GM19351 (cell line): ENCODE measurements around the gene FAR2.
A peak's percentile ranks its signal among the peaks of the same experiment; 100 is the strongest.
"Not testable (repeated sequence)": the region's sequence is repeated elsewhere in the genome, so short reads cannot be mapped to it uniquely, and the experiment has no call there.

Source experiments
- ATAC-seq: cut with Tn5 transposase; IDR thresholded peaks from one replicate; pipeline ENCODE4 v1.9.1; 2021; ENCODE audit warnings: mild to moderate bottlenecking, moderate library complexity; ENCODE audit not compliant: unreplicated experiment

Gene FAR2

DNA sequence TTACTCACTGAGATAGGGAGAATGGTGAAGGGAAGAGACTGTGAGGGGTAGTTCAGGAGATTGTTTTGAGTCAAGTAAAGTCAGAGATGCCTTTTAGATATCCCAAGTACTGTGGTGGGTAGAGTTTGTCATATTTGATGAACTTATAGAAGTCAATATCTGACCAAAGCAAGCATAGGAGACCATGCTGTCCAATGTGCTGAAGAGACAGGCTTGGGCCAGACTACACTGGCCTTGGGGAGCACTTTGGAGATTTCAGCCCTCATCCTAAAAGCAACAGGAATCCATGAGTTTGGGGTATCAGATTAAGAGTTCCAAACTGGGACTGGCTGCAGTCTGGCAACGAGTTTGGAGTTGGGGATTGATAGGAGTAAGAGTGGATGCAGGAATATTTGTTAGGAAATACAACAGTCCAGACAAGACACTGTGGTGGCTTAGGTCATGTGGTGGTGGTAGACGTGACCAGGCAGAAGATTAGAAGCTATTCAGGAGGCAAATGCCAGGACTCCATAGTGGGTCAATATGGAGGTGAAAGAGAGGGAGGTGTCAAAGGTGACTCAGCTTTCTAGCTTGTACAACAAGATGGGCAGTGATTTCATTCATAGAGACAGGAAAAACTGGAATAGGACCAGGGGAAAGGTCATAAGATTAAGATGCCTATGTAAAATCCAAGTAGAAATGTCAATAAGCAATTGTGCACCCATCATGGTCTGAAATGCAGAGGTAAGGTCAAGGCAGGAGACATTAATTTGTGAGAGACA is 81.9 kb downstream of the FAR2 start:
- no peak for ATAC-seq

DNA sequence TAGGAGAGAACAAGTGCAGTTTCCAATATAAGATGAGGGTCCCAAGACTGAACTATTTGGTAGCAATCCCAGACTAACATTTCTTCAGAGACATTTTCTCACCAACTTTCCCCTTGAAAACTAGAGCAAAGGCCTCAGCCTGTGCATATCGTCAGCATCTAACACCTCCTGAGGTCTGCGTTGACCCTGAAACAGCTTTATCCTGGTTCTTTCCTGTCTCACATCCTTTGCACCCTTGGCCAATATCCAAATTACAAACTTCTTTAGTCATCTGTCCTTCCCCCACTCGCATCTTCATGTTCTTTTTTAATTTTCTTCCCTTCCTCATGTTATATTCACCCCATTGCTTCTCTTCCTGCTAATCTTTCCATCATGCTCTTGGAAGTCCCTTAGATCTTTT is 83.0 kb downstream of the FAR2 start:
- no peak for ATAC-seq

DNA sequence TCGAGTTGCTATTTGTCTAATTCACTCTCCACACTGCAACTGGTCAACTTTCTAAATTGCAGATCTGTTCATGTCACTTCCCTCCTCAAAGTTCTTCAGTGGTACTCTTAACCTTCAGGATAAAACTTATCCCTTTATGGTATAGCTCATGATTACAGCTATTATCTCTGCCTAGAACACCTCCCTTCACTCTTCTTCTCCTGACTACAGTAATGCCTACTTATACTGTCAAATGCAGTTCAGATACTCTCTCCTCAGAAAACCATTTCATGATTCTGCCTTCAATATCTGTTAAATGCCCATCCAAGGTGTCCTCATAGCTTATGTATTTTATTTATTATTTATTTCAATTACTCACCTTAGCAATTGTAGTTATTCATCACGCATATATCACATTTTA is 85.5 kb downstream of the FAR2 start:
- no peak for ATAC-seq

DNA sequence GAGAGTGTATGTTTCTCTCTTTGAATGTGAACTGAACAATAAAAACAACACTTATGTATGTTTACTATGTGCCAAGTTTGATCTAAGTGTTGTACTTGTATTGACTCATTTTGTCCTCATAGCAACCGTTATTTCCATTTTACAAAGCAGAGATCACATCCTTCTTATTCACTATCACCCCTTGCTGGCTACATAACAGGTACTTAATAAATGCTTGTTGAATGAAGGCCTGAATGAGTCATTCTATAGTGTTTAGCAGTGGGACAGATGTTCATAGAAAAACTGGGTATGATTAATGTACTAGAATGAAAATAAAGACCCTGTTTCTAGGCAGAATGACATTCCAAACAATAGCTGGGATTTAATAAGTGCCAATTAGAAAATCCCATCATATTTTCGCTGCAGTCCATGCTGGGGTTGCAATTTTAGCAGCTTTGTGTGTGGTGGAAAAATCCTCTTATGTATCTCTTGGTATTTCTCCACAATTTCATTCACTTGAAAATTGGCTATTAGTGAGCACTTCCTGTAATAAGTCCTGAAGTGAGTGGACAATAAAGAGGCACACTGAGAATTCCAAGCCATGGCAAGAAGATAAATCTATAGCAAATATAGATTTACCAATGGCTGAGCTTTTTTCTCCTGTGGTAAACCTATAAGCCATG is 86.0 kb downstream of the FAR2 start:
- ATAC-seq: no peak

DNA sequence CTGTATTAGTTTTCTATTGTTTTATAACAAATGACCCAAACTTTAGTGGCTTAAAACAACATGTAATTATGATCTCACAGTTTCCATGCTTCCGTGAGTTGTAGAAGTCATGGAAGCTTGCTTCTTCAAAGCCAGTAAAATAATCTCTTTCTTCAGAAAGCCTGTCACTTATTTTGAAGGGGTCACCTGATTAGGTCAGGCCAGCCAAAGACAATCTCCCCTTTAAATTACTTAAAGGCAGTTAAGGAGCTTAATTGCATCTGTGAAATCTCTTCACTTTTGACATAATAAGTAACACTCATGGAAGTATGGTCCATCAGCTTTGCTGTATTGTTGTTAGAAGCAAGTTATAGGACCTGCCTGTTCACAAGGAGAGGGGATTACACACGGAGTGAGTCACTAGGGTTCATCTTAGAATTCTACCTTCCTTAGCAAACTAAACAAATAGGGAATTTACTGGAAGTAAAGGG is 89.8 kb downstream of the FAR2 start:
- ATAC-seq: no peak

DNA sequence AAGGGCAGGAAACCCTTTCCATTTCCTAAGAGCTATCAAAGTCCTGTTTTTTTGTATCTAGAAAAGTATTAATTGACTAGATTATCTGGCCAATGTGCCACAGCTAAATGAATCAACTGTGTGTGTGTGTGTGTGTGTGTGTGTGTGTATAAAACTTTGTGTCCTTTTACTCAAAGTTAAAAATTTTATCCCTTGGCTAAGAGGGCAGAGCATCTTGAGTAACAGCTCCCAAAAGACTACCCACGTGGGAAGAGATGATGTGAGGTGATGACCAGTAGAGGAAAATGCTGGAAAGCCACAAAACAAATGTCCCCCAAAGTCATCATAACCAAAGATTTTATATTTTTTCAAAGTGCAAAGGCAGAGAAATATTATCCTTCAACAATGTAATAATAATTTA is 90.3 kb downstream of the FAR2 start:
- ATAC-seq: no peak

DNA sequence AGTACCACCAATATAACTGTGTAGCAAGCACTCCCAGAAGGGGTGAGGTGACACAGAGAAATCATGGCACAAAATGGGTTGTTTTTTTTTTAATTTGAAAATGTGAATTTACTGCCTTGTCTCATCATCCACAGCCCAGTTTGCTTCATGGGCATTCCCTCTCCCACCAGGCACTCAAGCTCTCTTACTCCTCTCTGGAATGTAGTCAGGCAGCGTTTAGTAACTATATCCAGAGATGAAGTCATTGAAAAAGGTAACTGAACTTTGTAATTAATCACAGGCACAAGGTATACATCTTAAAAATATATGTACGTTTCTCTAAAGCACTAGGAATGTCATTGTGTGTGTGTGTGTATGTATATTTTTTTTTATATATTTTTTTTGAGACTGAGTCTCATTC is 91.4 kb downstream of the FAR2 start:
- no peak for ATAC-seq

DNA sequence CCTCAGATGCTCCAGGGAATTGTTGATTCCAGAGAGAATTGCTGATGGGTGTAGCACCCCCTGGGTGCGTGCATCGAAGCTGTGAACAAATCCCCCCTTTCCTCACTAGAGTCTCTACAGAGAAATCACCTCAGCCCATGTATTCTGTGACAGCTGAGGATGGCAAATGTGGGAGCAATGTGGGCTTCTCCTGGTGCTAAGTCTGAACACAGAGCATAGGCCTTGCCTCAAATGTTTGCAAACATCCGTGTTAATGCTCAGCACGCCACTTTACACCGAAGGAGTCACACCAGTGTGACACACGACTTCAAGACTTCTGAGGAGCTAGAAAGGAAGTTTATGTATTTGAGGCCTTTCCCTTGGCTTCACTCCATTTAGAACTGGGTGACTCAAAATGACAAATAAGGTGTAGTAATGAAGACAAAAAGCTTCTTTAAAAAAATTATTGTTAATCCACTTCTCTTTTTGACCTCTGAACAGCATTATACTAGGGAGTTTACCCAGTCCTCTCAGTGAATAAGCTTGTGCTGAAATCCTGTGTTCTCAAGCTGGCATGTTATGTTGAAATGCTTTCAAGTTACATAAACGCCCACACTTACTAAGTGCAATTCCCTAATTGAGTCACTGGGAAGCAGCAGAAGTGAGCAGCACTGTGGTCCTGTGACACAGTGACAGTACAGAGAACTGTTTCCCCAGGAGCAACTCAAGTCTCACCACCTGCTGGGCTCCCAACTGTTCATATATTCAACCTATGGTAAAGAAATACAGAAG is 92.9 kb downstream of the FAR2 start:
- ATAC-seq: peak; percentile 82

DNA sequence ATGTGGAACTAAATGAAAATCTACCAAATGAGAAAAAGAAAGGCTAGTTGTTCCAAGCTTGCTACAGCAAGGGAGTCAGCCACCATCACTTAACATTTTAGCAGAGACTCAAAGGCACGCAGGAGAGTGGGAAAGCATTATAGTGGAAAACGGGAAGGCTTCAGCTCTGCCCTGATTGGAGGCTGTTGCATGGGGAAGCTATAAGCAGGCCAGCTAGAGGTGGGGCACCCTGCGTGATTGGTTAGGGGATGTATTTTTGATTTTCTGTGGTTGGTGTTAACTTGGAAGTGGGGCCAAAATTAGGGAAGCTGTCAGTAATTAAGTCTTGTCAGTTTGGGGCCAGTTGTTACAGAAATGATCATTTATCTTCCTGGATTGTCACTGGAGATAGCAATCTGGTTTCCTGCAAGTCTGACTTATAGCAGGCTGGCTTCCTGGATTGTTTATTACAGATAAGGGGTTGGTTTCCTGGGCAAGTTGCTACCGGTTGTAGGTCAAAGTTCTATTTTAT is 93.9 kb downstream of the FAR2 start:
- no peak for ATAC-seq

DNA sequence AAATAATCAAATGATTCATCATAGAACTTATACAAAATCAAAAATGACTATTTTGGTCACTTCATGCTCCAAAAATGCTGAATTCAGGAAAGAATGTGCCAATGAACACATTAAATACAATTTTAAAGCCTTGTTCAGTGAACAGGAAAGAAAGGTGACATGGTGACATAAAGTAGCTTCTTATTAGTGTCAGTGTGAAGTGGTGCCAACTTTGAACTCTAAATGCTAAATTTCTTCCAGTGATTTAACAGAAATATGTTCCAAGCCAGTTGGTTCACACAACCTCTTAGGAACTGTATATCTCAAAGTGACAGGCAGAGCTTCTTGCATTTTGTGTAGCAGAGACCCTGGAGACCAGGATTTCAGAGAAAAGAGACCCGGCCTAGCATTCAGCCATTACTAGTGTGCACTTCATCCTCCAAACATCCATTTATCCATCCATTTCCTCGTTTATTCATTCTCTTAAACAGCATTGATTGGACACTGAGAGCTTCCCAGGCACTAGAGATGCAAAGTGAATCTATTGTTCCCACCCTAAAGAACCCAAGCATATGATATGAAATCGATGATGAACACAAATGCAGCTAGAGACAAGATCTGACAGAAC is 95.2 kb downstream of the FAR2 start:
- no peak for ATAC-seq

DNA sequence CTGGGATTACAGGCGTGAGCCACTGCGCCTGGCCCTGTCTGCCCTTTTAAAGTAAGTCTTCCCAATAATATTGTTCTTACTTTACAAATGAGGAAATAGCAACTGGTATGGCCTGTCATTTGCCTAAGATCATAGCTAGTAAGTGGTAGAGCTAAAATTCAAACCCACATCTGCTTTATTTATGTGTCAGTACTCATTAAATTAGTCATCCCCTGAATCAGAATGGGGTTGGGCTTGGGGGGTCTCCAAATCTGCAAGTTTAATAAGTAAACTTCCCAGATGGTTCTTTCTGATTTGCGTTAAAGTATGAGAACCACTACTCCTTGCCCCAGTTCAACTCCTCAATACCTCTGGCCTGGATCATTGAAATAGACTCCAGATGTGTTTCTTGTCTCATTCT is 96.2 kb downstream of the FAR2 start:
- no peak for ATAC-seq

DNA sequence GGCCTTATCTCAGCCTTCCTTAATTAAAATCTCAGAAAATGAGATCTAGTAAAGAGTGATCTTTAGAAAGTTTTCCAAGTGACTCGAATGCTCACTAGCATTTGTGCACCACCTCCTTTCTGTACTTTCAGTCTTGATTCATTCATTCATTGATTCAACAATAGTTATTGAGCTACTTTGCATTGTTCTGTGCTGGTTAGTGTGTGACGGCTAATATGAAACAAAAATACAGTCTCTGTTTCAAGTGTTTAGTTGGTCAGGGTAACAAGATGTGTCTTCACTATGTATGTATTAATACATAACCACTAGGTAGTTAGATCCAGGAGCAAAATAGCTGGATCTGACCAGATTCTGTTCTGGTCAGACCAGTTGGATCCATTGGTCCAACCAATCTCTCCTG is 100.9 kb downstream of the FAR2 start:
- no peak for ATAC-seq

DNA sequence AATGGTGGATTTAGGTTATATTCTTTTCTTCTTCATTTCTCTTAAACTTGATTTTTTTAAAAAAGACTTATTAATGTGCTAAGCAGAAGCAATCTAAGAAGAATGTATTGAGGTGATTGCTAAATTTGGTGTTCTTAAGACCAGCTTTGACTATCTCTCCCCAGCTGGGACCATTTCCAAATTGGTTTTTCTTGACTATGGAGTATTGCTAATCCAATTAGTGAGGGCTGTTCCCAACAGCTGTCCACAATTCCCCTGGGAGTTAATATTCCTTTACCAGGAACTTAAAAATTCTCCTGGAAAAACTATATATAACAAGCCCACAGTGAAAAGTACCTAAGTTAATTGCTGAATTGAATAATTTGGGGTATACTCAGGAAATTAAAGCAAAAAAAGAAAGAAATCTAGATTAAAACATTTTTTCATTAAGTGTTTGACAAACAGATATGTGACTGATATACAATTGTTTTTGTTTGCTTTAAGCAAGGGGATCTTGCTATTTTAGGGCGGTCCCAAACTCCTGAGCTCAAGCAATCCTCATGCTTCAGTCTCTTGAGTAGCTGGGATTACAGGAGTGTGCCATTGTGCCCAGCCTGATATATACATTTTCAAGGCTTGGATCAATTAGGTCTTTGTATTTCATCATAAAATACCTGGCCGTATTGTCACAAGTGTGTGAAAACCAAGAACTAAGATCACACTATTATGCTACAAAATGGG is 105.0 kb downstream of the FAR2 start:
- ATAC-seq: no peak

DNA sequence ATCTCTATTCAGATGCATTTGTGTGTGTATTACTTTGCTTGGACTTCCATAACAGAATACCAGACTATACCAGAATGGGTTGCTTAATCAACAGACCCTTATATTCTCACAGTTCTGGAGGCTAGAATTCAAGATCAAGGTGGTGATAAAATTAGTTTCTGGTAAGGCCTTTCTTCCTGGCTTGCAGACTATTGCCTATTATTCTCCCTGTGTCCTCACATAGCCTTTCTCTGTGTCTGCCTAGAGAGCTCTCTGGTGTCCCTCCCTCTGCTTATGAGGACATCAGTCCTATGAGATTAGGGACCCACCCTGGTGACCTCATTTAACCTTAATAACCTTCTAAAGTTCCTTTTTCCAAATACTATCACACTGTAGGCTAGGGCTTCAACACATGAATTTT is 106.0 kb downstream of the FAR2 start:
- no peak for ATAC-seq

DNA sequence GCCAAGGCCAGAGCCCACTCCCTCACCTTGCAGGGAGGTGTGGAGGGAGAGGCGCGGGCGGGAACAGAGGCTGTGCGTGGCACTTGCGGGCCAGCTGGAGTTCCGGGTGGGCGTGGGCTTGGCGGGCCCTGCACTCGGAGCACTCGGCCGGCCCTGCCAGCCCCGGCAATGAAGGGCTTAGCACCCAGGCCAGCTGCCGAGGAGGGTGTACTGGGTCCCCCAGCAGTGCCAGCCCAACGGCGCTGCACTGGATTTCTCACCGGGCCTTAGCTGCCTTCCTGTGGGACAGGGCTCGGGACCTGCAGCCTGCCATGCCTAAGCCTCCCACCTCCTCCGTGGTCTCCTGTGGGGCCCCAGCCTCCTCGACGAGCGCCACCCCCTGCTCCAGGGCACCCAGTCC is 107.5 kb downstream of the FAR2 start:
- no peak for ATAC-seq

DNA sequence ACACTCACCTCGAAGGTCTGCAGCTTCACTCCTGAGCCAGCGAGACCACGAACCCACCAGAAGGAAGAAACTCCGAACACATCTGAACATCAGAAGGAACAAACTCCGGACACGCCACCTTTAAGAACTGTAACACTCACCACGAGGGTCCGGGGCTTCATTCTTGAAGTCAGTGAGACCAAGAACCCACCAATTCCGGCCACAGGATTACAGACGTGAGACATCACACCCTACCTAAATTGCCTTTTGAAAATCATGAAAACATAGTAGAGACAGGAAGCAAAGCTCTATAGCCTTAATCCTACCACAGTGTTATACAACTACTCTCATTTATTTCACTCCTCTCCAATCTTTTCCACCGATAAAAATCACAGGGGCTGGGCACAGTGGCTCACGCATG is 108.6 kb downstream of the FAR2 start:
- not testable (repeated sequence) for ATAC-seq

DNA sequence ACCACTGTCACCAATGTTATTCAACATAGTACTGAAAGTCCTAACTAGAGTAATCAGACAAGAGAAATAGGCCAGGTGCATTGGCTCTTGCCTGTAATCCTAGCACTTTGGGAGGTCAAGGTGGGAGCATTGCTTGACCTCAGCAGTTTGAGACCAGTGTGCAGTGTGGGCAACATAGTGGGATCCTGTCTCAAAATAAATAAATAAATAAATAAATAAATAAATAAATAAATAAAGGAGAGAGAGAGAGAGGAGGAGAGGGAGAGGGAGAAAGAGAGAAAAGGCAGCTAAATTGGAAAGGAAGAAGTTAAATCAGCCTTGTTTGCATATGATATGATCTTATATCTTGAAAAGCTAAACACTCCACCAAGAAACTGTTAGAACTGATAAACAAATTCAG is 115.3 kb downstream of the FAR2 start:
- ATAC-seq: no peak

DNA sequence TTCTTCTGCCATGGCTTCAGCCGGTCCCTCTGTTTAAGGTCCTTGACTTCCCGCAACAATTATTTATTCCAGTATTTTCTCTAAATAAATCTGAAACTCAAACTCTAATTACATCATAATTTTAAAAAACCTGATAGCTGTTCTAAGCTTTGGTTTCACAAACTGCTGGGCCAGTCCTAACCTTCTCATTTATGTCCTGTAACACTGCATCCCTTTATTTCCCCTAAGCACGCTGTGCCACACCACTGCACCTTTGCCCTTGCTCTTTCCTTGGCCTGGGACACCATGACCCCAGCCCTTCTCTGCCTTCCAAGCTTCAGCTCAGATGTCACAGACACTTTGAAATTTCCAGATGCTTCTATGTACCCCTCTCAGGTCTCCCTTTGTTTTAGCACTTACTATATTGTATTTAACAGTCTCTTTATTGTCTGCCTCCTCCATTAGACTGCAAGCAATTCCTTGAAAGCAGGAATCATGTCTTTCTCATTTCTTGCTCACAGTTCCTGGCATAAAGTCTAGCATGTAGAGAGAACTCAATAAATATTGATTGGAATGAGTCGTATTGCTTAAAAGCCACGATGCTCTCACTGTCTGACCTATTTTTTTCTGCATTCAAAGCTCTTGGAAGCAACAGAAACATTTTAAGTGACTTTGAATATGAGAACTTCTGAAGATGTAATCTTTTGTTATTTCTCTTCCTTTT is 120.8 kb downstream of the FAR2 start:
- no peak for ATAC-seq

DNA sequence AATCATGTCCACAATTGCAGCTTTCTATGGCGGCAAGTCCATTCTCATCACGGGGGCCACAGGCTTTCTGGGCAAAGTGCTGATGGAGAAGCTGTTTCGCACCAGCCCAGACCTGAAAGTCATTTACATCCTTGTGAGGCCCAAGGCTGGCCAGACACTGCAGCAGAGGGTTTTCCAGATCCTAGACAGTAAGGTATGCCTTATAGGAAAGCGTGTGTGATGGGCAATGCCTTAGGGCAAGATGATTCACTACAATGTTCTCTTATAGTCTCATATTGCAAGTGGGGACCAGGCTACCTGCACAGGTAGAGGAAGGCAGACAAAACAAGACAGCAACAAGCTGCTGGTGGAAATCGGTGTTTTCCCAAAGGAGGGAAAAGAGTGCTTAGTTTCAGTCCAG is 121.4 kb downstream of the FAR2 start:
- ATAC-seq: no peak
